ENCODE measurements around the gene CERS2.

Gene CERS2, protein sequence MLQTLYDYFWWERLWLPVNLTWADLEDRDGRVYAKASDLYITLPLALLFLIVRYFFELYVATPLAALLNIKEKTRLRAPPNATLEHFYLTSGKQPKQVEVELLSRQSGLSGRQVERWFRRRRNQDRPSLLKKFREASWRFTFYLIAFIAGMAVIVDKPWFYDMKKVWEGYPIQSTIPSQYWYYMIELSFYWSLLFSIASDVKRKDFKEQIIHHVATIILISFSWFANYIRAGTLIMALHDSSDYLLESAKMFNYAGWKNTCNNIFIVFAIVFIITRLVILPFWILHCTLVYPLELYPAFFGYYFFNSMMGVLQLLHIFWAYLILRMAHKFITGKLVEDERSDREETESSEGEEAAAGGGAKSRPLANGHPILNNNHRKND

DNA sequence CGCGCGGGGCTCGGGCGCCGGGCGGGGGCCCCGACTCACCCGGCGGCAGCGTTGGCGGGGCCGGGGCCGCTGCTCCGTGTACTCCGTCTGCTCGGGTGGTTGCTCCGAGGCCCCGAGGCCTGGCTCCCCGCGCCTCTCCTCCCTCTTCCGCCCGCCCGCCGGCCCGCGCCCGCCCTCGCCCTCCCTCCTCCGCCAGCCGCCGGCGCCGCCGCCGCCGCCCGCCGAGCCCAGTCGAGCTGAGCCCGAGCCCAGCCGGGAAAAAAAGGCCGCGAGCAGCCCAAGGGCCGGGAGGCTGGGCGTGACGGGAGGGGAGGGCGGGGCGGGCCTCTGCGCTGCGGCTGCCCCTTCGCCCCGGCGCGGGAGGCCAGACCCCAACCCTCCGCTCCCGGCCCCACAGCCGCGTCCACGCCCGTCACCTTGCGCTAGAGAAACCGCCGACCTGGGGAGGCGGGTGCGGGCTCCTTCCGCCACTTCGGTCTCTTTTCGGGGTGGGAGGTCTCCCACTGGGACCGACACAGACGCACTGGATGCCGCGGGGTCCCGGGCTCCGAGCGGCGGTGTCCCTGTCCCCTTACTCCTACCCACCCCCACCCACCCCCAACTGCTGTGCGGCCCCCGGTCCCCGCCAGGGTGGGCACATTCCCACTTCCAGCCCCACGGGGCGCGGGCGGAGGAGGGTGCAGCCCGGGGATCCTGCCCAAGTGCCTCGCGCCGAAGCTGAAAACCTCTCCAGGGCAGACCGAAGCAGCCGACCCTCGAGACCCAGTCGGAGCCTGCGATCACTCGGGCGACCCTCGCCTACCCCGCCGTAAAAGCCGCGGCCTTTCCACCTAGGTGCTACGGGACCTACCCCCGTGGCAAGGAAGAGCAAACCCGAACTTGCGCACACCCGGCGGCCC, at the start of gene CERS2:
Gene CERS2, minus strand, starts transcription at position 256 of the 899 bp plus-strand sequence. CDS start 5,745 bp downstream, outside the sequence.
- peak within 1 kb of the TSS; percentile 86 to 89 for H3K4me3 ChIP-seq (replicated peaks in 1 of 2; ENCODE audit: low read depth in 2 of 2, low read length in 2 of 2)
- TF ChIP-seq, protein P1, sequence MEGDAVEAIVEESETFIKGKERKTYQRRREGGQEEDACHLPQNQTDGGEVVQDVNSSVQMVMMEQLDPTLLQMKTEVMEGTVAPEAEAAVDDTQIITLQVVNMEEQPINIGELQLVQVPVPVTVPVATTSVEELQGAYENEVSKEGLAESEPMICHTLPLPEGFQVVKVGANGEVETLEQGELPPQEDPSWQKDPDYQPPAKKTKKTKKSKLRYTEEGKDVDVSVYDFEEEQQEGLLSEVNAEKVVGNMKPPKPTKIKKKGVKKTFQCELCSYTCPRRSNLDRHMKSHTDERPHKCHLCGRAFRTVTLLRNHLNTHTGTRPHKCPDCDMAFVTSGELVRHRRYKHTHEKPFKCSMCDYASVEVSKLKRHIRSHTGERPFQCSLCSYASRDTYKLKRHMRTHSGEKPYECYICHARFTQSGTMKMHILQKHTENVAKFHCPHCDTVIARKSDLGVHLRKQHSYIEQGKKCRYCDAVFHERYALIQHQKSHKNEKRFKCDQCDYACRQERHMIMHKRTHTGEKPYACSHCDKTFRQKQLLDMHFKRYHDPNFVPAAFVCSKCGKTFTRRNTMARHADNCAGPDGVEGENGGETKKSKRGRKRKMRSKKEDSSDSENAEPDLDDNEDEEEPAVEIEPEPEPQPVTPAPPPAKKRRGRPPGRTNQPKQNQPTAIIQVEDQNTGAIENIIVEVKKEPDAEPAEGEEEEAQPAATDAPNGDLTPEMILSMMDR (IDR thresholded peaks at IDR 0.05; ENCODE audit: low read depth, low read length) = no peak
- DNase-seq (ENCODE audit: low read depth in 2 of 2) = peak; percentile 72 to 86

DNA sequence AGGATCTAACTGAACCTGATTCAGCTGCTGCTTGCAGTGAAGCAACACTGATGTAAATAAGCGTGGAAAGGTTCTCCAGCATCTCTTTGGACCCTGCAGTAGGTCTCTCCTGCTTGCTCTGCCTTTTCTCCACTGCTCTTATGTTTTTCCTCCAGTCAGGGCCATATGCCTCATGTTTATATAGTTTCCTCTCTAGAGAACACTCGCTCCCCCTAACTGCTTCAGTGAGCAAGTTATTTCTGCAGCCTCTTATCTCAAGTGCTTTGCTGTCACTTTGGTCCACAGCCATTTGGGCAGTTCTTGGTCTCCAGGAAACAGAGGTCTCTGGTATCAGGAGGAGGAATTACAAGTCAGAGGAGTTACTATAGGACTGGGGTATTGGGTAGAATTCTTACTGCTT, 38.9 kb upstream of the CERS2 start:
- TF ChIP-seq, protein P1 (IDR thresholded peaks at IDR 0.05; ENCODE audit: low read depth, low read length) = peak; percentile 0
- peak; percentile 37 to 90 for DNase-seq (ENCODE audit: low read depth in 2 of 2)
- no peak overlapping the region for H3K4me3 ChIP-seq (replicated peaks in 1 of 2; ENCODE audit: low read depth in 2 of 2, low read length in 2 of 2)

DNA sequence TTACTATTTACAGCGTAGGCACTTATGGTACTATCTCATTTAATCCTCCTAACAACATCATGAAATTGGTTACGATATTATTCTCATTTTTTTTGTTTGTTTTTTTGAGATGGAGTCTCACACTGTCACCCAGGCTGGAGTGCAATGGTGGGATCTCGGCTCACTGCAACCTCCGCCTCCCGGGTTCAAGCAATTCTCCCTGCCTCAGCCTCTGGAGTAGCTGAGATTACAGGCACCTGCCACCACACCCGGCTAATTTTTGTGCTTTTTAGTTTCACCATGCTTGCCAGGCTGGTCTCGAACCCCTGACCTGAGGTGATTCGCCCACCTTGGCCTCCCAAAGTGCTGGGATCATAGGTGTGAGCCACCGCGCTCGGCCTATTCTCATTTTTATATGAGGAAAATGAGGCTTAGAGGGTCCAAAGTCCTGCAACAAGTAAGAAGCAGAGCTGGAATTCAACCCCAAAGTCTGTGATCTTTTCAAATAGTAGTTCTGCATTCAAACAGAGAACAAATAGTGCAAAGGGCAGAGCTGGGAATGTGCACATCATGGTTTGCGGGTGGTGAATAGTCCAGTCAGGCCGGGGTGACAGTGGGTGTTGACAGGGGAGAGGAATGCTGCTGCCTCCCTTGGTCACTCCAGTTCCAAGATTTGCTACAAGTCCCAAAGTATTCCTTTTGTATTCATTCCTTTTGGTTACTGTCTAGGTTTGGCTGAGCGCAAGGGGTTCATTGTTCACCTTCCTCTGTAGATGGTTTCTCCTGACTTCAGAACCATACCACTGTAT, 38.2 kb upstream of the CERS2 start:
- H3K4me3 ChIP-seq (replicated peaks in 1 of 2; ENCODE audit: low read depth in 2 of 2, low read length in 2 of 2) = no peak overlapping the region
- DNase-seq (ENCODE audit: low read depth in 2 of 2) = peak; percentile 45 to 77
- TF ChIP-seq, protein P1 (IDR thresholded peaks at IDR 0.05; ENCODE audit: low read depth, low read length) = no peak

DNA sequence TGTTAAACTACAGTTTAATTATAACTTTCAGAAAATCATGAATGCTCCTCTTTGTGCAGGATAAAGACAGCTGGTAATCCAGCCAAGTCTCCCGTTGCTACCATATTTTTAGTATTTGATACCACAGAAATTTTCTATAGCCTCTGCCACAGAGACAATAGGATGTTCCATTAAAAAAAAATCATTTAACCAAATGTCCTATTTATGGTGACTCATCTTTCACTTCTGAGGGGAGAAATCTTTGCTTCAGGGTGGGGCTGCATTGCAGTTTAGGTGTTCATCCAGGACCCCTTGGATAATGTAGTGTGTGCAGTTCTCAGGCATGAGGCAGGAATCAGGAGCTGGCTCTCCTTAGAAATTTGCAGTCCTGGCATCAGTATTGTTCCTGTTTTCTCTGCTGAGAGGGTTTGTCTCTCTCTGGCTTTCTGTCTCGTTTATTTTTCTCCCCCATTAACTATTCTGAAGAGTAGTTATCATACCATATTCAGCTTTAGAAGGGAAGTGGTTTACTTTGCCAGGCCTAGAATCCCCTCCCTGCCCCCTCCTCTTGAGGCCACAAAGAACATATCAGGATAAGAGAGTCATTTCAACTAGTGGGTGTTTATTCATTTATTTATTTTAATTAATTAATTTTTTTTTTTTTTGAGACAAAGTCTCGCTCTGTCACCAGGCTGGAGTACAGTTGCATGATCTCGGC, 36.7 kb upstream of the CERS2 start:
- TF ChIP-seq, protein P1 (IDR thresholded peaks at IDR 0.05; ENCODE audit: low read depth, low read length) = no peak
- H3K4me3 ChIP-seq (replicated peaks in 1 of 2; ENCODE audit: low read depth in 2 of 2, low read length in 2 of 2) = no peak overlapping the region
- no peak for DNase-seq (ENCODE audit: low read depth in 2 of 2)

DNA sequence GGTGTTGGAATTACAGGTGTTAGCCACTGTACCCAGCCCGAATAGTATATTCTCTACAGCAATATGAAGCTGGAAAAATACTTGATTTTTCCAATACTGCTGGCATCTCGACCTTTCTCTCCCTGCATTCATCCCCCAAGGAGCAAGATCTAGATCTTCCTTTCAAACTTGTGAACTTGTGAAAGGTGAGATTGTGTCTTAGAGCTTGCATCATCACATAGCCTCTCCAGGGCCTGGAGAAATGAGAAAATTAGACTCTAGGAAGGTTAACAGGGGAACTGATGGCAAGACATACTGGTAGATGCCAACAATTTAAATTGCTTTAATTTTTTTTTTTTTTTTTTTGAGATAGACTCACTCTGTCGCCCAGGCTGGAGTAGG, 35.7 kb upstream of the CERS2 start:
- TF ChIP-seq, protein P1 (IDR thresholded peaks at IDR 0.05; ENCODE audit: low read depth, low read length) = no peak
- DNase-seq (ENCODE audit: low read depth in 2 of 2) = no peak
- no peak overlapping the region for H3K4me3 ChIP-seq (replicated peaks in 1 of 2; ENCODE audit: low read depth in 2 of 2, low read length in 2 of 2)

Measured in cardiac fibroblast (primary cell).